Kidney (tissue), 14 donors: Measurements from ENCODE around the gene NUP98. TPM values are rescaled to one million over a fixed set of nuclear protein-coding genes. Genes with fewer than 3 reads are reported as not detected.

Experiments
- DNase-seq, 5 donors: peaks; one replicate each; pipeline ENCODE4 v3.0.0-alpha.2; 2013 to 2020
- FAIRE-seq: peaks from 2 replicates; lab custom pipeline; 2012; peaks lifted over from hg19 to GRCh38; lab: Jason Lieb, UNC
- H3K27ac ChIP-seq, 2 donors: one replicate each; pipeline ENCODE4 v1.7.0; 2013; ENCODE audit warnings: low read depth in 2 of 2, low read length in 2 of 2, inconsistent platforms in 1 of 2
- H3K27me3 ChIP-seq: one replicate; pipeline ENCODE4 v1.7.1; 2013; ENCODE audit warnings: low read length, inconsistent platforms; ENCODE audit not compliant: control insufficient read depth, insufficient read depth
- H3K36me3 ChIP-seq, 3 donors: one replicate each; pipeline versions ENCODE4 v1.7.0 to v1.7.1; 2013; ENCODE audit warnings: low read length in 3 of 3, control low read depth in 1 of 3, inconsistent platforms in 1 of 3; ENCODE audit not compliant: insufficient read depth in 3 of 3, control insufficient read depth in 2 of 3
- H3K4me1 ChIP-seq, 3 donors: one replicate each; pipeline versions ENCODE4 v1.7.0 to v1.7.1; 2013; ENCODE audit warnings: low read length in 3 of 3, inconsistent platforms in 1 of 3, low read depth in 1 of 3; ENCODE audit not compliant: control insufficient read depth in 2 of 3, insufficient read depth in 2 of 3
- H3K4me3 ChIP-seq, 3 donors: one replicate each; pipeline versions ENCODE4 v1.7.0 to v1.8.1; 2013; ENCODE audit warnings: low read length in 3 of 3, control low read depth in 1 of 3, inconsistent platforms in 1 of 3
- H3K9ac ChIP-seq, 3 donors: one replicate each; pipeline versions ENCODE4 v1.7.0 to v1.7.1; 2013; ENCODE audit warnings: low read length in 3 of 3, control low read depth in 1 of 3, inconsistent platforms in 1 of 3
- H3K9me3 ChIP-seq, 3 donors: one replicate each; pipeline versions ENCODE4 v1.7.0 to v1.7.1; 2013; ENCODE audit warnings: low read length in 3 of 3, control low read depth in 1 of 3, inconsistent platforms in 1 of 3; ENCODE audit not compliant: control insufficient read depth in 2 of 3, insufficient read depth in 1 of 3
- intact Hi-C: fragments of 100-400 bp; cut with DNase I; formaldehyde crosslinking; loops from one replicate; pipeline ENCODE4 v1.11.1; 2022
- polyA plus RNA-seq: library from polyadenylated mRNA; stranded (reverse); fragments of 350-450 nt; fragmentation: Illumina TruSeq; extraction: RNeasy Lipid Tissue Mini Kit (QIAGEN cat#74804); gene quantifications from one replicate; pipeline ENCODE4 v1.2.3, GENCODE V29; 2014; ENCODE audit warnings: low read depth, low replicate concordance; ENCODE audit not compliant: insufficient read depth
- total RNA-seq: library from RNA; stranded (reverse); fragmentation: NEBNext Ultra II Directional; extraction: Animal tissue kit (Norgen Biotek cat#: 25700); gene quantifications from one replicate; pipeline ENCODE4 v1.2.1, GENCODE V29; 2021
- TF ChIP-seq, protein P1 (sequence below): IDR thresholded peaks from 3 replicates; pipeline ENCODE4 v1.5.1; 2012; ENCODE audit warnings: mild to moderate bottlenecking, moderate library complexity, borderline replicate concordance; ENCODE audit not compliant: insufficient read depth; ENCODE audit errors: extremely low read depth
- donor health status: control.
- donor health status: control.
- donor health status: control.
- donor health status: control.
- donor health status: control.
- donor health status: DM: yes; HTN: yes; CAD: no.
- donor health status: Normal renal cell carcinoma (clear cell type).

NUP98 gene
- total and polyA plus RNA-seq, 2 donors from 2014 or later, result 23.8 to 67.6 TPM

DNA sequence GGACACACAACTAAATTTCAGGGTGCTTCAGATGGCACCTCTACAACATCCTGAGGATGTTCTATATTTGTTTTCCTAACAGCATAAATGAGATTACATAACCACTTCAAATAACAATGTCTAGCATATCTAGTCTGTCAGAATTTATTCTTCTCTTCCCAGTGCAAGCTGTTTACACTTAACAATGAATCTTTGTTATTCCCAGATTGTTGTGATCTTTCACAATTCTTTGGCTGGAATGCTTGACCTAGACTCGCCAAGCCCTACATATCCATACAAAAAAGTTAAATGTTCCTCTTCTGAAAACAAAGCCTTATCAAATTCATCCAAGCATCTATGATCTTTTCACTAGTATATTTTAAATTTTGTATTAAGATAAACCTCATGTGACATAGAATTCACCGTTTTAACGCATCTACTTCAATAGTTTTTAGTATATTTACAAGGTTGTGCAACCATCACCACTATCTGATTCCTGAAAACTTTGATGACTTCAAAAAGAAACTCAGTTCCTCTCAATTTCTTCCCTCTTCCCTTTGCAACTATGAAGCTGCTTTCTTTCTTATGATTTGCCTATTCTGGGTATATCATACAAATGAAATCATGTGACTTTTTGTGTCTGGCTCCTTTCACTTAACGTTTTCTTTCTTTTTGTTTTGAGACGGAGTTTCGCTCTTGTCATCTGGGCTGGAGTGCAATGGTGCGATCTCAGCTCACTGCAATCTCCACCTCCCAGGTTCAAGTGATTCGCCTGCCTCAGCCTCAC, 64.5 kb downstream of the NUP98 start:
- peaks cover 2 to 29% (median 15%) of the 10 kb centered on the region in 3 donors for H3K36me3 ChIP-seq
- no peak overlapping the region for H3K27ac ChIP-seq
- no peak for FAIRE-seq

DNA sequence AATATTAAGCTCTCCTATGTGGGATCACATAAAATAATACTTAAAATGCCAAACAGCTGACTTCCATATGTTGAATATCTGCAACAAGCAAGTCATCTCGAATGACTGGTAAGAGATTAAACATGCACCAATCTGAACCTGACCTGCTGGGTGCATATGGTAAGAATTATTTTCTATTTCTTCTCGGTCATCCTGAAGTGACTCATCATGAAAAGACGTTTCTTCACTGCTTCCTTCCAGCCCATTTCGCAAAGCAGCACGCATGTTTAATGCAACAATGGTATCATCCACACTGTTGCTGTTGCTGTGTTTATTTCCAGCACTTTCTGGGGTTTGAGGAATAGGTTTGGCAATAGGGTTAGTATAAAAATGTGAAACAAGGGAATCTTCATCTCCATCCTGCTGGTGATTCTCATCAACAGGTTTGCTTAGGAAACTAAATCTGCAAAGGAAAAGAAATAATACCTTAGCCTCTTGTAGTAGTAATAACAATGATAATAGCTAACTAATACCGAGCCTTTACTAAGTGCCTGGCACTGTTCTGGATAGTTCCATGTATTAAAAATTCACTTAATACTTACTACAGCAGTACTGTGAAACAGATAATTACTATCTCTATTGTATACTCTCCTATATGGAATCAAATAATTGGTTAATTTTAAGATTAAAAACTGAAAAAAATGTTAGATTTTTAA, 74.2 kb downstream of the NUP98 start:
- FAIRE-seq, result no peak
- TF ChIP-seq, protein P1, sequence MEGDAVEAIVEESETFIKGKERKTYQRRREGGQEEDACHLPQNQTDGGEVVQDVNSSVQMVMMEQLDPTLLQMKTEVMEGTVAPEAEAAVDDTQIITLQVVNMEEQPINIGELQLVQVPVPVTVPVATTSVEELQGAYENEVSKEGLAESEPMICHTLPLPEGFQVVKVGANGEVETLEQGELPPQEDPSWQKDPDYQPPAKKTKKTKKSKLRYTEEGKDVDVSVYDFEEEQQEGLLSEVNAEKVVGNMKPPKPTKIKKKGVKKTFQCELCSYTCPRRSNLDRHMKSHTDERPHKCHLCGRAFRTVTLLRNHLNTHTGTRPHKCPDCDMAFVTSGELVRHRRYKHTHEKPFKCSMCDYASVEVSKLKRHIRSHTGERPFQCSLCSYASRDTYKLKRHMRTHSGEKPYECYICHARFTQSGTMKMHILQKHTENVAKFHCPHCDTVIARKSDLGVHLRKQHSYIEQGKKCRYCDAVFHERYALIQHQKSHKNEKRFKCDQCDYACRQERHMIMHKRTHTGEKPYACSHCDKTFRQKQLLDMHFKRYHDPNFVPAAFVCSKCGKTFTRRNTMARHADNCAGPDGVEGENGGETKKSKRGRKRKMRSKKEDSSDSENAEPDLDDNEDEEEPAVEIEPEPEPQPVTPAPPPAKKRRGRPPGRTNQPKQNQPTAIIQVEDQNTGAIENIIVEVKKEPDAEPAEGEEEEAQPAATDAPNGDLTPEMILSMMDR, result no peak
- DNase-seq, result no peak
- no peaks in the 10 kb centered on the region for H3K9me3 ChIP-seq
- no peaks in the 10 kb centered on the region for H3K27me3 ChIP-seq
- H3K4me3 ChIP-seq, result no peak overlapping the region
- H3K9ac ChIP-seq, result no peak overlapping the region
- H3K36me3 ChIP-seq, result peaks cover 15 to 44% (median 24%) of the 10 kb centered on the region in 3 donors
- H3K27ac ChIP-seq, result no peak overlapping the region
- no peaks in the 10 kb centered on the region for H3K4me1 ChIP-seq
- intact Hi-C loops, result no loop called here

More for the DNA sequence above, 64.5 kb downstream of the NUP98 start:
- Histone ChIP-seq H3K27me3 (no peaks in the 10 kb centered on the region), H3K9me3 (no peaks in the 10 kb centered on the region), H3K4me1 (no peaks in the 10 kb centered on the region), H3K4me3 (no peak overlapping the region), H3K9ac (no peak overlapping the region)
- intact Hi-C loops, result no loop called here
- no peak for DNase-seq
- TF ChIP-seq, protein P1, result no peak

DNA sequence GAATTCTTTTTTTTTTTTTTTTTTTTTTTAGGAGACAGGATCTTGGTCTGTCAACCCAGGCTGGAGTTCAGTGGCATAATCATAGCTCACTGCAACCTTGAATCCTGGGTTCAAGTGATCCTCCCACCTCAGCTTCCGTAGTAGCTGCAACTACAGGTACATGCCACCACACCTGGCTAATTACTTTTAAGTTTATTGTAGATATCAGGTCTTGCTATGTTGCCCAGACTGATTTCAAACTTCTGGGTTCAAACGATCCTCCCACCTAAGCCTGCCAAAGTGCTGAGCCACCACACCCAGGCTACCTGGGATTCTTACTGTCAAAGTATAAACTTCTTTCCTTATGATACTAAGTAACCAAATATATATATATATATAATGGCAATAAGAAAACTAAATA, 75.3 kb downstream of the NUP98 start:
- FAIRE-seq (no peak), DNase-seq (no peak)
- intact Hi-C loops, result no loop called here
- Histone ChIP-seq H3K27me3 (no peaks in the 10 kb centered on the region), H3K27ac (no peak overlapping the region), H3K9ac (no peak overlapping the region), H3K4me3 (no peak overlapping the region), H3K4me1 (no peaks in the 10 kb centered on the region), H3K9me3 (no peaks in the 10 kb centered on the region), H3K36me3 (peaks cover 18 to 43% (median 23%) of the 10 kb centered on the region in 3 donors)
- TF ChIP-seq, protein P1, result no peak
